BJ (cell line): ENCODE results near the gene SCN3B. TPM values are rescaled to one million over a fixed set of nuclear protein-coding genes. Genes with fewer than 3 reads are reported as not detected.
"Not testable (repeated sequence)": the region's sequence is repeated elsewhere in the genome, so short reads cannot be mapped to it uniquely, and the experiment has no call there.

Experiments used
- CTCF ChIA-PET: fragments of 350-600 bp; formaldehyde crosslinking; extraction: SDS; loops from one replicate; lab custom pipeline; 2021; ENCODE audit warnings: antibody characterized with exemption, inconsistent platforms; lab: Yijun Ruan, JAX
- POLR2A ChIA-PET: fragments of 300-600 bp; sonication (Branson Sonifier 250); formaldehyde crosslinking; extraction: SDS; loops from one replicate; lab custom pipeline; 2021; ENCODE audit warnings: antibody characterized with exemption; lab: Charles Lee
- DNase-seq: peaks from one replicate; pipeline ENCODE4 v3.0.0-alpha.2; 2011; ENCODE audit warnings: low read depth
- H3K27me3 ChIP-seq: 2 replicates; pipeline ENCODE4 v1.6.0; 2011; ENCODE audit warnings: low read length; ENCODE audit not compliant: control insufficient read depth, insufficient read depth
- H3K36me3 ChIP-seq: 2 replicates; pipeline ENCODE4 v1.5.1; 2011; ENCODE audit warnings: low read length; ENCODE audit not compliant: control insufficient read depth, insufficient read depth
- H3K4me3 ChIP-seq: 2 replicates; pipeline ENCODE4 v1.5.1; 2011; ENCODE audit warnings: low read depth, mild to moderate bottlenecking, control low read depth, low read length
- polyA plus RNA-seq: library from polyadenylated mRNA; depleted of rRNA; stranded (reverse); fragments of >200 nt; gene quantifications from 2 replicates; pipeline ENCODE4 v1.2.3, GENCODE V29; 2011
- TF ChIP-seq, protein P1 (sequence below): IDR thresholded peaks from 2 replicates; pipeline ENCODE4 v1.5.1; 2011; ENCODE audit warnings: low read depth, mild to moderate bottlenecking, control low read depth, inconsistent platforms, low read length, moderate library complexity; ENCODE audit not compliant: insufficient read depth

SCN3B gene
- polyA plus RNA-seq, 1 experiment = 0.18 TPM

DNA sequence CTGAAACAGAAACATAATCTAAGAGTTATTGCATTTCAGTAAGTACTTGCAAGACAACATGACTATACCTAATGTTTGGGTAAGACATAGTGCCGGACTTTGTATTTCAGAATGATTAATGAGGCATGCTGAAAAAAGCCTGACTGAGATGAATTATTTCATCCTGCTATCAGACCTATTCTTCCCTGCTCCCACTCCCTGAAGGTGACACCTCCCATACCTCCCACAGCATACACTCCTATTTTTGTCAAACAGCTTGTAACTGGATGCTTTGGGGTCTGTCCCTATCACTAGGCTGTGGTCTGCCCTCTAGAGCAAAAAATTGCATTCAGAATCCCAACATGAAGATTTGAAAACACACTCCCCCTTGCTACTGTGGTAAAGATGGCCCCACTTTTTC is 10.9 kb upstream of the SCN3B start:
- no peaks in the 10 kb centered on the region for H3K27me3 ChIP-seq
- TF ChIP-seq, protein P1, sequence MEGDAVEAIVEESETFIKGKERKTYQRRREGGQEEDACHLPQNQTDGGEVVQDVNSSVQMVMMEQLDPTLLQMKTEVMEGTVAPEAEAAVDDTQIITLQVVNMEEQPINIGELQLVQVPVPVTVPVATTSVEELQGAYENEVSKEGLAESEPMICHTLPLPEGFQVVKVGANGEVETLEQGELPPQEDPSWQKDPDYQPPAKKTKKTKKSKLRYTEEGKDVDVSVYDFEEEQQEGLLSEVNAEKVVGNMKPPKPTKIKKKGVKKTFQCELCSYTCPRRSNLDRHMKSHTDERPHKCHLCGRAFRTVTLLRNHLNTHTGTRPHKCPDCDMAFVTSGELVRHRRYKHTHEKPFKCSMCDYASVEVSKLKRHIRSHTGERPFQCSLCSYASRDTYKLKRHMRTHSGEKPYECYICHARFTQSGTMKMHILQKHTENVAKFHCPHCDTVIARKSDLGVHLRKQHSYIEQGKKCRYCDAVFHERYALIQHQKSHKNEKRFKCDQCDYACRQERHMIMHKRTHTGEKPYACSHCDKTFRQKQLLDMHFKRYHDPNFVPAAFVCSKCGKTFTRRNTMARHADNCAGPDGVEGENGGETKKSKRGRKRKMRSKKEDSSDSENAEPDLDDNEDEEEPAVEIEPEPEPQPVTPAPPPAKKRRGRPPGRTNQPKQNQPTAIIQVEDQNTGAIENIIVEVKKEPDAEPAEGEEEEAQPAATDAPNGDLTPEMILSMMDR = no peak
- ChIA-PET CTCF (no interaction called here), POLR2A (no interaction called here)
- H3K4me3 ChIP-seq = no peak overlapping the region
- no peak for DNase-seq
- no peaks in the 10 kb centered on the region for H3K36me3 ChIP-seq

DNA sequence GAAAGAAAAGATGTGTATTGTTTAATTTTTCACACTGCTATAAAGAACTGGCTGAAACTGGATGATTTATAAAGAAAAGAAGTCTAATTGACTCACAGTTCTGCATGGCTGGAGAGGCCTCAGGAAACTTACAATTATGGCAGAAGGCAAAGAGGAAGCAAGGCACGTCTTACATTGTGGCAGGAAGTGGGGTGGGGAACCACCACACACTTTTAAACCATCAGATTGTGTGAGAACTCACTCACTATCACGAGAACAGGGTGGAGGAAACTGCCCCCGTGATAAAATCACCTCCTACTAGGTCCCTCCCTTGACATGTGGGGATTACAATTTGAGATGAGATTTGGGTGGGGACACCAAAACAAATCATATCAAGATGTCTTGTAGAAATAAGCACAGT is 5.5 kb upstream of the SCN3B start:
- H3K4me3 ChIP-seq, DNase-seq, CTCF ChIA-PET, H3K27me3 ChIP-seq, H3K36me3 ChIP-seq, POLR2A ChIA-PET: not testable (repeated sequence)

DNA sequence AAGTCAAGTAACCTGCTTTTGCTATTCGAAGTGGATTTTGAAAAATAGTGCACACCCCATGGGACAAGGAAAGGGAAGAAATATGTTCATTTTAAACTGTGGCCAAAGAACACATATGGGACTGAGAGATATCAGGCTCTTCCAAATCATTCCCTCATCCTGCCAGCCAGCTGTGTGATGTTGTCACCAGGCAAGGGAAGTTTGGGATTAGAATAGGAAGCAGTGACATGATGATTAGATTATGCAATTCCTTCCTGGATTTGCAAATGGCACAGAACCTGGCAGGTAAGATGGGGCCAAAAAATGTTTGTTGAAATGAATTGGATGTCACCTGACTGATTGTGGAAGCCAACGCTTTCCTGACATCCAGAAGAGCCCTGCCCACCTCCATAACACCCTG is 4.9 kb upstream of the SCN3B start:
- H3K36me3 ChIP-seq = no peaks in the 10 kb centered on the region
- DNase-seq = no peak
- POLR2A ChIA-PET = no interaction called here
- TF ChIP-seq, protein P1 = no peak
- H3K27me3 ChIP-seq = no peaks in the 10 kb centered on the region; the same call in 1 of the 2 replicates
- CTCF ChIA-PET = interaction anchor here (0.6 kb wide), 1 partner anchor 97 kb away, joined by 3 read pairs; no protein-coding TSS in a partner anchor
- no peak overlapping the region for H3K4me3 ChIP-seq

DNA sequence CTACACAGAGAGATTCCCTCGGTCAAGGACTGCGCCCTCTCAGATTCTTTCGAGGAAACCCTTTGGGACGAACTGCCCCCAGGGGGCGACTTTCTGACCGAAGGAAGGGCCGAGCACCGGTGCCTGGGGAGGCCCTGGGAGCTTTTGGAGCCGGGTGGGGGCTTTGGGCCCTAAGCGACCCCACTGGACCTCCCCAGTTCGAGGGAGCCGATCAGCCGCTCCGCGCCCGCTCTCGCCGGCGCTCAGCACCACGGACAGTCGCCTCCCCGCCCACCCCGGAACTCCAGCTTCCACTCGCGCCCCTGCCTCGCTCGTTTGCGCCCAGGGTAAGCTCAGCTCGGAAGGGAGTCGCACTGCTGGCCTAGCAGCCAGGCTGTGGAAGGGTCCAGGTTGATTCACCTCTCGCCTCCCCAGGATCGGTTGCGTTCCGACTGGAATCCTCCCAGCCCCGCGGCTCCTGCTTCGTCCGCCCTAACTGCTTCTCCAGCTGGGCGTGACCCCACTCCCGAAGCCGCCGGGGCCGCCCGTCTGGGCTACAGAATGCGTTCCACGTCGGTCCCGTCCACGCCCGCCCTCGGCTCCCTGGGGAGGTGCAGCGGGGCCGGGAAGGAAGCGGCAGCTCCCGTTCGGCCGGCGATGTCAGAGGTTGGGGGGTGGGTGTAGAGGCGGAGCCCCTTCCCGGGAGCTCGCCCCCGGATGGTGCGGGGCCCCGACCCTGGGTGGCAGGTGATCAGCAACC is 428 bp downstream of the SCN3B start:
- POLR2A ChIA-PET = no interaction called here
- Histone ChIP-seq H3K36me3 (no peaks in the 10 kb centered on the region), H3K4me3 (peak overlapping the region; percentile 67), H3K27me3 (peaks cover 4% of the 10 kb centered on the region)
- CTCF ChIA-PET = interaction anchor here (1.6 to 4.2 kb wide), 3 partner anchors 12 to 57 kb away, joined by 4 to 31 read pairs (median 7); no protein-coding TSS in a partner anchor
- TF ChIP-seq, protein P1 = 0 out of 2 replicates have a peak, but pooled peaks have one; percentile 18
- no peak for DNase-seq

DNA sequence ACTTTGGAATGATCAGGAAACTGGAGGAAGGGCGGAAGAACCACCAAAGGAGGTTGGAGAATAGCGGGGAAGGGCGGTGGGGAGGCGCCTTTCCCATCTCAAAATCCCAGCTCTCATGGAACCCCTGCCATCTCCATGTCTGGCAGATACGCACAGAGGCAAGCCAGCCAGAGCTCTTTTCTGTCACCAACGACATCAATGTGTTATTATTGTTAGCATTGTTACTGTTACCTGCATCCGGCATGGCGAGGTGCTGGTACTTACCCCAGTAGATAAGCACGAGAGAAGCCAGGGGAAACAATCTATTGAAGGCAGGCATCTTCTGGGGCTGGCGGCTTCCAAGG is 969 bp downstream of the SCN3B start:
- CTCF ChIA-PET = interaction anchor here (1.6 to 4.2 kb wide), 4 partner anchors 12 to 57 kb away, joined by 4 to 31 read pairs (median 8); no protein-coding TSS in a partner anchor

More for the DNA sequence above, 969 bp downstream of the SCN3B start:
- no peak for DNase-seq
- Histone ChIP-seq H3K36me3 (no peaks in the 10 kb centered on the region), H3K4me3 (no peak overlapping the region; the same call in 1 of the 2 replicates), H3K27me3 (peaks cover 4% of the 10 kb centered on the region)
- TF ChIP-seq, protein P1 = no peak
- POLR2A ChIA-PET = no interaction called here
